GM04503 (cell line): ENCODE measurements around the gene TEKTIP1.

Experiments used
- DNase-seq: peaks from one replicate; pipeline ENCODE4 v3.0.0-alpha.2; 2012; ENCODE audit warnings: low read depth

The TEKTIP1 gene

GRCh38 chr19:3586127-3586626 is 47.2 kb downstream of the TEKTIP1 start:
- no peak for DNase-seq

- no peak for DNase-seq
These were observed 47.9 kb downstream of the TEKTIP1 start for GRCh38 chr19:3586707-3587346.

- no peak for DNase-seq
These were observed 50.5 kb downstream of the TEKTIP1 start for GRCh38 chr19:3589439-3589838.

GRCh38 chr19:3589949-3590348 is 51.0 kb downstream of the TEKTIP1 start:
- no peak for DNase-seq

GRCh38 chr19:3590991-3591659 is 52.2 kb downstream of the TEKTIP1 start:
- DNase-seq = no peak

GRCh38 chr19:3591876-3592613 is 53.1 kb downstream of the TEKTIP1 start:
- no peak for DNase-seq

GRCh38 chr19:3593156-3593555 is 54.2 kb downstream of the TEKTIP1 start:
- DNase-seq = no peak
